COLO668 (cell line): ENCODE data around the gene NAA20.
"Not testable (repeated sequence)": the region's sequence is repeated elsewhere in the genome, so short reads cannot be mapped to it uniquely, and the experiment has no call there.

Source experiments
- DNase-seq: peaks from one replicate; lab custom pipeline; 2025; ENCODE audit not compliant: unreplicated experiment; lab: John Stamatoyannopoulos, UW

The NAA20 gene

GRCh38 chr20:19991308-19991707, 25.9 kb upstream of the NAA20 start:
- DNase-seq = no peak

- no peak for DNase-seq
Observed at GRCh38 chr20:19991854-19992253, 25.3 kb upstream of the NAA20 start.

- DNase-seq = no peak
Observed at GRCh38 chr20:19992996-19993908, 23.9 kb upstream of the NAA20 start.

- DNase-seq = no peak
Observed at GRCh38 chr20:19993958-19994669, 23.0 kb upstream of the NAA20 start.

- DNase-seq = peak; percentile 50
Observed at GRCh38 chr20:19995220-19995863, 21.8 kb upstream of the NAA20 start.

GRCh38 chr20:19996222-19996621, 20.9 kb upstream of the NAA20 start:
- DNase-seq = no peak

- DNase-seq = no peak
Observed at GRCh38 chr20:19996917-19997316, 20.2 kb upstream of the NAA20 start.

- no peak for DNase-seq
Observed at GRCh38 chr20:19998990-19999705, 18.0 kb upstream of the NAA20 start.

GRCh38 chr20:20000211-20000968, 16.8 kb upstream of the NAA20 start:
- no peak for DNase-seq

GRCh38 chr20:20002101-20002998, 14.8 kb upstream of the NAA20 start:
- no peak for DNase-seq

- DNase-seq = no peak
Observed at GRCh38 chr20:20003031-20003954, 13.9 kb upstream of the NAA20 start.

- not testable (repeated sequence) for DNase-seq
Observed at GRCh38 chr20:20003955-20004322, 13.2 kb upstream of the NAA20 start.

GRCh38 chr20:20005342-20005741, 11.8 kb upstream of the NAA20 start:
- no peak for DNase-seq

- peak; percentile 64 for DNase-seq
Observed at GRCh38 chr20:20009784-20010253, 7.3 kb upstream of the NAA20 start.

- DNase-seq = peak; percentile 17
Observed at GRCh38 chr20:20010639-20011500, 6.3 kb upstream of the NAA20 start.

GRCh38 chr20:20012541-20012940, 4.6 kb upstream of the NAA20 start:
- no peak for DNase-seq

- DNase-seq = no peak
Observed at GRCh38 chr20:20014659-20015058, 2.5 kb upstream of the NAA20 start.
